ENCODE measurements around the gene ZMYM4. TPM values are rescaled to one million over a fixed set of nuclear protein-coding genes. Genes with fewer than 3 reads are reported as not detected.

Gene ZMYM4
- total RNA-seq, 3 donors from 2014 or later = 47.2 to 71.1 (median 47.8) TPM

DNA sequence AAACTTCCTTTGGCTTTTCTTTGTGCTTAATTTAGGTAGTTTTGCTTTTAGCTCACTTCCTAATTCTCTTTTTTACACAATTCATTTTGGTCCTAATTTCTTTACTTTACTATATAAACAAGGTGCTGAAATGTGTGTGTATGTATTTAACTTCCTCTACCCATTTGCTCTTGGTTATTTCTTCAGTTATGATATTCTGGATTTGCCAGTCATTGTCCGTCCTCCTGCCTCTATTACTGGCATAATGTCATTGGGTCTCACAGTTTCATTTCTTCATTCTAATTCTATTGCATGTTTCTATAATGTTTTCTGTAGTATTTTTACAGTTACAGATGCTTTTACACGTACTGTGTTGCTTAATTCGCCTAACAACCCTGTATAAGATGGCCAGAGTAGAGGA lies 96.2 kb downstream of the ZMYM4 start:
- intact Hi-C loops (cut with DNase I; ENCODE audit: low total_unique reads) = no loop called here
- Histone ChIP-seq H3K9me3 (no peaks in the 10 kb centered on the region), H3K4me3 (no peak overlapping the region), H3K27ac (no peak overlapping the region), H3K36me3 (no peaks in the 10 kb centered on the region), H3K4me1 (no peaks in the 10 kb centered on the region), H3K27me3 (no peaks in the 10 kb centered on the region)
- TF ChIP-seq POLR2A (IDR thresholded peaks at IDR 0.05) (no peak), POLR2AphosphoS5 (IDR thresholded peaks at IDR 0.05) (no peak)
- TF ChIP-seq, protein P1, sequence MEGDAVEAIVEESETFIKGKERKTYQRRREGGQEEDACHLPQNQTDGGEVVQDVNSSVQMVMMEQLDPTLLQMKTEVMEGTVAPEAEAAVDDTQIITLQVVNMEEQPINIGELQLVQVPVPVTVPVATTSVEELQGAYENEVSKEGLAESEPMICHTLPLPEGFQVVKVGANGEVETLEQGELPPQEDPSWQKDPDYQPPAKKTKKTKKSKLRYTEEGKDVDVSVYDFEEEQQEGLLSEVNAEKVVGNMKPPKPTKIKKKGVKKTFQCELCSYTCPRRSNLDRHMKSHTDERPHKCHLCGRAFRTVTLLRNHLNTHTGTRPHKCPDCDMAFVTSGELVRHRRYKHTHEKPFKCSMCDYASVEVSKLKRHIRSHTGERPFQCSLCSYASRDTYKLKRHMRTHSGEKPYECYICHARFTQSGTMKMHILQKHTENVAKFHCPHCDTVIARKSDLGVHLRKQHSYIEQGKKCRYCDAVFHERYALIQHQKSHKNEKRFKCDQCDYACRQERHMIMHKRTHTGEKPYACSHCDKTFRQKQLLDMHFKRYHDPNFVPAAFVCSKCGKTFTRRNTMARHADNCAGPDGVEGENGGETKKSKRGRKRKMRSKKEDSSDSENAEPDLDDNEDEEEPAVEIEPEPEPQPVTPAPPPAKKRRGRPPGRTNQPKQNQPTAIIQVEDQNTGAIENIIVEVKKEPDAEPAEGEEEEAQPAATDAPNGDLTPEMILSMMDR (IDR thresholded peaks at IDR 0.05) = no peak
- no peak for DNase-seq (ENCODE audit: low spot score in 2 of 2)

DNA sequence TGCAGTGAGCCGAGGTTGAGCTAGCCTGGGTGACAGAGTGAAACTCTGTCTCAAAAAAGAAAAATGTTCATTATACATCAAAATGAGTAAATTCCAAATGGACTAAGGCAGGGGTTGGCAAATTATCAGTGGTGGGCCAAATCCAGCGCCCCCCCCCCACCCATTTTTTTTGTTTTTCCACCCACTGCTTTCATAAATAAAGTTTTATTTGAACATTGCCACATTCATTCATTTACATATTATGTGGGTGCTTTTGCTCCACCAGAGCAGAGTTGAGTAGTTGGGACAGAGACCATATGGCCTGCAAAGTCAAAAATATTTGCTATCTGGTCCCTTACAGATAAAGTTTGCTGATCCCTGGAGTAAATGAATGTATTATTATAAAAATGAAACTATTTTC lies 99.4 kb downstream of the ZMYM4 start:
- Histone ChIP-seq H3K4me1 (no peaks in the 10 kb centered on the region), H3K36me3 (no peaks in the 10 kb centered on the region), H3K9me3 (no peaks in the 10 kb centered on the region), H3K4me3 (no peak overlapping the region), H3K27me3 (no peaks in the 10 kb centered on the region), H3K27ac (no peak overlapping the region)
- intact Hi-C loops (cut with DNase I; ENCODE audit: low total_unique reads) = no loop called here
- no peak for DNase-seq (ENCODE audit: low spot score in 2 of 2)
- TF ChIP-seq, protein P1 (IDR thresholded peaks at IDR 0.05) = no peak
- TF ChIP-seq POLR2AphosphoS5 (IDR thresholded peaks at IDR 0.05) (no peak), POLR2A (IDR thresholded peaks at IDR 0.05) (no peak)

DNA sequence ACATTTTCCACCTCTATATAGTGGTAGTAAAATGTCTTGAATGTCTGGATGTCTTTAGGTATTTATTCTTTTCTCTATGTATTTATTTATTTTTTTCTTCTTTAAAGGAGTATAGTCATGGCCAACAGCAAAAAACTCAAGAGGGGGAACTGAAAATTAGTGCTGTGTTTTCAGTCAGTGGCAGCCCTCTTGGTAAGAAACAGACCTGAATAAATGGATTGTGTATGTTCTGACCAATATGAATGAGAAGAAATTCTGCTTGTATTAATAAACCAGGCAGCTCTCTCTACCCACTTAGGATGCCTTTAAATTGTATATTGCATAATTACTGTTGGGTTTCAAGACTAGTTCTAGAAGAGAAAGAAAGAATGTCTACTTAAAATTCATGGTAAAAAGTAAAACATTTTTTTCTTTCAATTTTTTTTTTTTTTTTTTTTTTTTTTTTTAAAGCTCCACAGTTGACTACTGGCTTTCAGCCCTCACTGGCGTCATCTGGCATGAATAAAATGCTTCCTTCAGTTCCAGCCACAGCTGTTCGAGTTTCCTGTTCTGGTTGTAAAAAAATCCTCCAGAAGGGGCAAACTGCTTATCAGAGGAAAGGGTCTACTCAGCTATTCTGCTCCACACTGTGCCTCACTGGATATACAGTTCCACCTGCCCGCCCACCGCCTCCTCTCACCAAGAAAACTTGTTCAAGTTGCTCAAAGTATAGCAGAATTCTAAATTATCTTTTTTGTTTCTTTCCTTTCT lies 101.6 kb downstream of the ZMYM4 start:
- Histone ChIP-seq H3K27me3 (no peaks in the 10 kb centered on the region), H3K4me3 (no peak overlapping the region), H3K9me3 (no peaks in the 10 kb centered on the region), H3K4me1 (no peaks in the 10 kb centered on the region), H3K36me3 (no peaks in the 10 kb centered on the region), H3K27ac (peak overlapping the region in 1 of 2 donors; percentile 53)
- intact Hi-C loops (cut with DNase I; ENCODE audit: low total_unique reads) = no loop called here
- DNase-seq (ENCODE audit: low spot score in 2 of 2) = no peak
- TF ChIP-seq POLR2A (IDR thresholded peaks at IDR 0.05) (no peak), POLR2AphosphoS5 (IDR thresholded peaks at IDR 0.05) (no peak)
- TF ChIP-seq, protein P1 (IDR thresholded peaks at IDR 0.05) = no peak

DNA sequence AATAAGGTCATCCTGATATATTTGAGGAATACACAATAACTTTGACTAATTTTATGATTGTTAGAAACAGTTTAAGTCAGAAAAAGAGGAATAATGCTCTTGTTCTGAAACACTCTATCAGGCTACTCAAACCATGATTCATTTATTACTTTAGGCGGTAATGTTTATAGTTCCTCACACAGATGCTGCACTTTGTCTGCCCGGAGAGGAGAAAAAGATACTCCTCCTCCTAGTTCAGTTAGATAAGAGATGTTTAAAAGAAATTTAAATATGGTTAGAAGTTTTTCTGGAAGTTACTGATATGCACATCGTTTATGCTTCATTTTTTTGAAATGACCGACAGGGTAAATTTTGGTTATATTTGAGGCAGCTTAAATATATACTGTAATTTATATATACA lies 103.0 kb downstream of the ZMYM4 start:
- no peak overlapping the region for H3K27ac ChIP-seq
- no peaks in the 10 kb centered on the region for H3K4me1 ChIP-seq
- no peaks in the 10 kb centered on the region for H3K27me3 ChIP-seq
- TF ChIP-seq POLR2AphosphoS5 (IDR thresholded peaks at IDR 0.05) (no peak), POLR2A (IDR thresholded peaks at IDR 0.05) (no peak)
- TF ChIP-seq, protein P1 (IDR thresholded peaks at IDR 0.05) = no peak
- H3K9me3 ChIP-seq = no peaks in the 10 kb centered on the region
- no peak for DNase-seq (ENCODE audit: low spot score in 2 of 2)
- intact Hi-C loops (cut with DNase I; ENCODE audit: low total_unique reads) = no loop called here
- no peak overlapping the region for H3K4me3 ChIP-seq
- H3K36me3 ChIP-seq = no peaks in the 10 kb centered on the region

DNA sequence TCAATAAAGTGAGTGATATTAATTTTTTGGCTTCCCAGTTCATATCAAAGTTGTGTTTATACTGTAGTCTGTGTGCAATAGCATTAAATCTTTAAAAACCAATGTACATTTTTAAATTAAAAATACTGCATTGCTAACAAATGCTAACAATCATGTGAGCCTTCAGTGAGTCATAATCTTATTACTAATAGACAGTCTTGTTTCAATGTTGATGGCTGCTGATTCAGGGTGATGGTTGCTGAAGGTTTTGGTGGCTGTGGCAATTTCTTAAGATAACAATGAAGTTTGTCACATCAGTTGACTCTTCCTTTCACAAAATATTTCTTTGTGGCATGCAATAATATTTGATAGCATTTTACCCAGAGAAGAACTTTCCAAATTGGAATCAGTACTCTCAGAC lies 109.0 kb downstream of the ZMYM4 start:
- TF ChIP-seq POLR2A (IDR thresholded peaks at IDR 0.05) (no peak), POLR2AphosphoS5 (IDR thresholded peaks at IDR 0.05) (no peak)
- TF ChIP-seq, protein P1 (IDR thresholded peaks at IDR 0.05) = no peak
- H3K36me3 ChIP-seq = no peaks in the 10 kb centered on the region
- no peak overlapping the region for H3K27ac ChIP-seq
- H3K4me1 ChIP-seq = no peaks in the 10 kb centered on the region
- no peak overlapping the region for H3K4me3 ChIP-seq
- H3K9me3 ChIP-seq = no peaks in the 10 kb centered on the region
- no peak for DNase-seq (ENCODE audit: low spot score in 2 of 2)
- intact Hi-C loops (cut with DNase I; ENCODE audit: low total_unique reads) = no loop called here
- H3K27me3 ChIP-seq = no peaks in the 10 kb centered on the region

Data from breast epithelium (tissue), 4 donors.